ENCODE measurements around the gene PPFIBP2.
A peak's percentile ranks its signal among the peaks of the same experiment; 100 is the strongest.
"Not testable (repeated sequence)": the region's sequence is repeated elsewhere in the genome, so short reads cannot be mapped to it uniquely, and the experiment has no call there.

PPFIBP2 gene

GRCh38 chr11:7635708-7636107 lies 121.9 kb downstream of the PPFIBP2 start:
- DNase-seq (ENCODE audit: low read depth): no peak

GRCh38 chr11:7636350-7636749 lies 122.6 kb downstream of the PPFIBP2 start:
- no peak for DNase-seq (ENCODE audit: low read depth)

GRCh38 chr11:7637447-7638157 lies 123.8 kb downstream of the PPFIBP2 start:
- DNase-seq (ENCODE audit: low read depth): no peak

- DNase-seq (ENCODE audit: low read depth): no peak
Observed at GRCh38 chr11:7638710-7639642, 125.2 kb downstream of the PPFIBP2 start.

GRCh38 chr11:7639643-7640025 lies 125.8 kb downstream of the PPFIBP2 start:
- DNase-seq (ENCODE audit: low read depth): no peak

- DNase-seq (ENCODE audit: low read depth): no peak
Observed at GRCh38 chr11:7640816-7641215, 127.0 kb downstream of the PPFIBP2 start.

- DNase-seq (ENCODE audit: low read depth): no peak
Observed at GRCh38 chr11:7642747-7643146, 128.9 kb downstream of the PPFIBP2 start.

GRCh38 chr11:7643314-7643713 lies 129.5 kb downstream of the PPFIBP2 start:
- no peak for DNase-seq (ENCODE audit: low read depth)

- DNase-seq (ENCODE audit: low read depth): no peak
Observed at GRCh38 chr11:7645206-7645605, 131.4 kb downstream of the PPFIBP2 start.

GRCh38 chr11:7646866-7647265 lies 133.1 kb downstream of the PPFIBP2 start:
- no peak for DNase-seq (ENCODE audit: low read depth)

GRCh38 chr11:7648264-7648663 lies 134.5 kb downstream of the PPFIBP2 start:
- DNase-seq (ENCODE audit: low read depth): no peak

GRCh38 chr11:7651140-7651551 lies 137.3 kb downstream of the PPFIBP2 start:
- DNase-seq (ENCODE audit: low read depth): no peak

- no peak for DNase-seq (ENCODE audit: low read depth)
Observed at GRCh38 chr11:7651700-7652099, 137.9 kb downstream of the PPFIBP2 start.

- DNase-seq (ENCODE audit: low read depth): no peak
Observed at GRCh38 chr11:7654195-7654705, 140.5 kb downstream of the PPFIBP2 start.

GRCh38 chr11:7655253-7656217 lies 141.7 kb downstream of the PPFIBP2 start:
- DNase-seq (ENCODE audit: low read depth): no peak

- no peak for DNase-seq (ENCODE audit: low read depth)
Observed at GRCh38 chr11:7656704-7657103, 142.9 kb downstream of the PPFIBP2 start.

- DNase-seq (ENCODE audit: low read depth): no peak
Observed at GRCh38 chr11:7657306-7658025, 143.7 kb downstream of the PPFIBP2 start.

- not testable (repeated sequence) for DNase-seq (ENCODE audit: low read depth)
Observed at GRCh38 chr11:7663531-7663930, 149.7 kb downstream of the PPFIBP2 start.

- no peak for DNase-seq (ENCODE audit: low read depth)
Observed at GRCh38 chr11:7664867-7665266, 151.1 kb downstream of the PPFIBP2 start.

GRCh38 chr11:7665473-7666291 lies 151.9 kb downstream of the PPFIBP2 start:
- peak; percentile 39 for DNase-seq (ENCODE audit: low read depth)
